Sigmoid colon (tissue), 4 donors: ENCODE results near the gene MYBPC1.

Experiments used
- CTCF ChIP-seq, 4 experiments: fragments of 450-650 bp in 3 of 4; fragments of 200-600 bp in 1 of 4; IDR thresholded peaks; one replicate each; pipeline ENCODE4 v1.5.1; 2016 to 2019; ENCODE audit warnings: antibody characterized with exemption in 4 of 4, mild to moderate bottlenecking in 3 of 4, moderate library complexity in 2 of 4
- EP300 ChIP-seq, 4 donors: sonication (generic); formaldehyde crosslinking; IDR thresholded peaks; one replicate each; pipeline ENCODE4 v1.6.1; 2017; ENCODE audit warnings: antibody characterized with exemption in 4 of 4
- POLR2A ChIP-seq, 2 donors: fragments of 450-650 bp; IDR thresholded peaks; one replicate each; pipeline ENCODE4 v1.6.1; 2016; ENCODE audit warnings: antibody characterized with exemption in 2 of 2, mild to moderate bottlenecking in 2 of 2, moderate library complexity in 2 of 2
- POLR2AphosphoS5 ChIP-seq, 4 donors: sonication (generic); formaldehyde crosslinking; IDR thresholded peaks; one replicate each; pipeline ENCODE4 v1.6.1; 2017; ENCODE audit warnings: antibody characterized with exemption in 4 of 4

GRCh38 chr12:101686176-101686575 is 91.4 kb downstream of the MYBPC1 start:
- TF ChIP-seq POLR2A (IDR thresholded peaks at IDR 0.05) (no peak), CTCF (IDR thresholded peaks at IDR 0.05) (no peak), EP300 (IDR thresholded peaks at IDR 0.05) (no peak), POLR2AphosphoS5 (IDR thresholded peaks at IDR 0.05) (no peak)
